Nephron progenitor cell (in vitro differentiated cells): Measurements from ENCODE around the gene PDCD1.

Experiments used
- DNase-seq: peaks from one replicate; pipeline ENCODE4 v3.0.0; 2021
- H3K27ac Mint-ChIP-seq: 2 replicates; pipeline ENCODE4 v1.8.0; 2021; ENCODE audit warnings: mild to moderate bottlenecking, moderate library complexity, mixed read lengths
- H3K27me3 Mint-ChIP-seq: 2 replicates; pipeline ENCODE4 v1.8.0; 2021; ENCODE audit warnings: mild to moderate bottlenecking, low read depth, mixed read lengths; ENCODE audit not compliant: poor library complexity
- H3K36me3 Mint-ChIP-seq: 2 replicates; pipeline ENCODE4 v1.8.0; 2021; ENCODE audit warnings: low read depth, mixed read lengths
- H3K4me1 Mint-ChIP-seq: 2 replicates; pipeline ENCODE4 v1.8.0; 2021; ENCODE audit warnings: mixed read lengths
- H3K4me3 Mint-ChIP-seq: 2 replicates; pipeline ENCODE4 v1.8.0; 2021; ENCODE audit warnings: mild to moderate bottlenecking, moderate library complexity, mixed read lengths
- H3K9me3 Mint-ChIP-seq: 2 replicates; pipeline ENCODE4 v1.8.0; 2021; ENCODE audit warnings: mild to moderate bottlenecking, moderate library complexity, mixed read lengths
- TF ChIP-seq, protein P1 (sequence below): fragments of 200-600 bp; sonication (generic); IDR thresholded peaks from 2 replicates; pipeline ENCODE4 v1.5.0; 2021; ENCODE audit warnings: antibody characterized with exemption

The PDCD1 gene

DNA sequence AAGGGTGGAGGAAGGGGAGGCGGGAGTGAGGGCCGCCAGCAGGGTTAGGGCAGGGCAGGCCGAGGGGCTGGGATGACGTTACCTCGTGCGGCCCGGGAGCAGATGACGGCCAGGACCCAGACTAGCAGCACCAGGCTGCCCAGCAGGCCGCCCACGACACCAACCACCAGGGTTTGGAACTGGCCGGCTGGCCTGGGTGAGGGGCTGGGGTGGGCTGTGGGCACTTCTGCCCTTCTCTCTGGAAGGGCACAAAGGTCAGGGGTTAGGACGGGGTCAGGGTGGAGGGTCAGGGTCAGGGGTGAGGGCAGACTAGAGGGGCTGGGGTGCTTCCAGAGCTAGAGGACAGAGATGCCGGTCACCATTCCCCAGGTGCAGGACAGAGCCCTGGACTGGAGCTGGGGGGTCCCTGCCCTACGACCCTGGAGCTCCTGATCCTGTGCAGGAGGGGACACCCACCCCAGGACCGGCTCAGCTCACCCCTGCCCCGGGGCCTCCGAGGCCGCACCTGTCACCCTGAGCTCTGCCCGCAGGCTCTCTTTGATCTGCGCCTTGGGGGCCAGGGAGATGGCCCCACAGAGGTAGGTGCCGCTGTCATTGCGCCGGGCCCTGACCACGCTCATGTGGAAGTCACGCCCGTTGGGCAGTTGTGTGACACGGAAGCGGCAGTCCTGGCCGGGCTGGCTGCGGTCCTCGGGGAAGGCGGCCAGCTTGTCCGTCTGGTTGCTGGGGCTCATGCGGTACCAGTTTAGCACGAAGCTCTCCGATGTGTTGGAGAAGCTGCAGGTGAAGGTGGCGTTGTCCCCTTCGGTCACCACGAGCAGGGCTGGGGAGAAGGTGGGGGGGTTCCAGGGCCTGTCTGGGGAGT lies 6.3 kb downstream of the PDCD1 start:
- TF ChIP-seq, protein P1, sequence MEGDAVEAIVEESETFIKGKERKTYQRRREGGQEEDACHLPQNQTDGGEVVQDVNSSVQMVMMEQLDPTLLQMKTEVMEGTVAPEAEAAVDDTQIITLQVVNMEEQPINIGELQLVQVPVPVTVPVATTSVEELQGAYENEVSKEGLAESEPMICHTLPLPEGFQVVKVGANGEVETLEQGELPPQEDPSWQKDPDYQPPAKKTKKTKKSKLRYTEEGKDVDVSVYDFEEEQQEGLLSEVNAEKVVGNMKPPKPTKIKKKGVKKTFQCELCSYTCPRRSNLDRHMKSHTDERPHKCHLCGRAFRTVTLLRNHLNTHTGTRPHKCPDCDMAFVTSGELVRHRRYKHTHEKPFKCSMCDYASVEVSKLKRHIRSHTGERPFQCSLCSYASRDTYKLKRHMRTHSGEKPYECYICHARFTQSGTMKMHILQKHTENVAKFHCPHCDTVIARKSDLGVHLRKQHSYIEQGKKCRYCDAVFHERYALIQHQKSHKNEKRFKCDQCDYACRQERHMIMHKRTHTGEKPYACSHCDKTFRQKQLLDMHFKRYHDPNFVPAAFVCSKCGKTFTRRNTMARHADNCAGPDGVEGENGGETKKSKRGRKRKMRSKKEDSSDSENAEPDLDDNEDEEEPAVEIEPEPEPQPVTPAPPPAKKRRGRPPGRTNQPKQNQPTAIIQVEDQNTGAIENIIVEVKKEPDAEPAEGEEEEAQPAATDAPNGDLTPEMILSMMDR, result no peak
- Mint-ChIP-seq H3K27me3 (peaks cover 5% of the 10 kb centered on the region), H3K36me3 (no peaks in the 10 kb centered on the region), H3K27ac (no peak overlapping the region), H3K9me3 (no peaks in the 10 kb centered on the region), H3K4me3 (no peak overlapping the region), H3K4me1 (peaks cover 23% of the 10 kb centered on the region)
- no peak for DNase-seq

DNA sequence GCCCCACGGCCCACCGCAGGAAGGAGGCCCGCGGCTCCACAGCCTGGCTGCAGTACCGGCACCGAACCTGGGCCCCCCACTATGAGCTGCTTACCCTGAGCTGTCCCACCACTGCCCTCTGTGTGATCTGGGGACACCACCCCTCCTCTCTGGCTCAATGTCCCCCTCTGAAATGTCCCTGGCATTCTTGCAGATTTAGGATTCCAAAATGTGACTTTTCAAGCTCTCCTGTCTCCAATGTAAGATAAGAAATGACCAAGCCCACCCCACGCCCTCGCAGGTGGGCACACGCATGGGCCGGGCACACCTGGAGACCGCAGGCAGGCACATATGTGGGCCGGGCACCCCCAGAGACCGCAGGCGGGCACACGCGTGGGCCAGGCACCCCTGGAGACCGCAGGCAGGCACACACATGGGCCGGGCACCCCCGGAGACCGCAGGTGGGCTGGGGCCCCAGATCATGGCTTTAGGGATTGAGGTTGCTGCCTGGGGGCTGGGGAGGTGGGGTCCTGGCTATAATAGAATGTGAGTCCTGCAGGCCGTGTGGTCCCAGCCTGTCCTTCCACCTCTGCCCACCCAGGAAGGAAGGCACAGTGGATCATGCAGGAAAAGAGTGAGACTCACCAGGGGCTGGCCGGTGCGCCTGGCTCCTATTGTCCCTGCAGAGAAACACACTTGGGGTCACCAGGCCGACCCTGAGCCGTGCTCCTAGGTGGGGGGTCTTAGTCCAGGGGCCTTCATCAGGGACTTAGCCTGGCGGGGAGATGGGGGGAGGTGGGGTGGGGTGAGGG lies 7.2 kb downstream of the PDCD1 start:
- TF ChIP-seq, protein P1, result no peak
- no peak overlapping the region for H3K4me3 Mint-ChIP-seq
- no peaks in the 10 kb centered on the region for H3K9me3 Mint-ChIP-seq
- H3K36me3 Mint-ChIP-seq, result no peaks in the 10 kb centered on the region
- DNase-seq, result no peak
- peaks cover 19% of the 10 kb centered on the region for H3K4me1 Mint-ChIP-seq
- no peak overlapping the region for H3K27ac Mint-ChIP-seq
- peaks cover 7% of the 10 kb centered on the region for H3K27me3 Mint-ChIP-seq

DNA sequence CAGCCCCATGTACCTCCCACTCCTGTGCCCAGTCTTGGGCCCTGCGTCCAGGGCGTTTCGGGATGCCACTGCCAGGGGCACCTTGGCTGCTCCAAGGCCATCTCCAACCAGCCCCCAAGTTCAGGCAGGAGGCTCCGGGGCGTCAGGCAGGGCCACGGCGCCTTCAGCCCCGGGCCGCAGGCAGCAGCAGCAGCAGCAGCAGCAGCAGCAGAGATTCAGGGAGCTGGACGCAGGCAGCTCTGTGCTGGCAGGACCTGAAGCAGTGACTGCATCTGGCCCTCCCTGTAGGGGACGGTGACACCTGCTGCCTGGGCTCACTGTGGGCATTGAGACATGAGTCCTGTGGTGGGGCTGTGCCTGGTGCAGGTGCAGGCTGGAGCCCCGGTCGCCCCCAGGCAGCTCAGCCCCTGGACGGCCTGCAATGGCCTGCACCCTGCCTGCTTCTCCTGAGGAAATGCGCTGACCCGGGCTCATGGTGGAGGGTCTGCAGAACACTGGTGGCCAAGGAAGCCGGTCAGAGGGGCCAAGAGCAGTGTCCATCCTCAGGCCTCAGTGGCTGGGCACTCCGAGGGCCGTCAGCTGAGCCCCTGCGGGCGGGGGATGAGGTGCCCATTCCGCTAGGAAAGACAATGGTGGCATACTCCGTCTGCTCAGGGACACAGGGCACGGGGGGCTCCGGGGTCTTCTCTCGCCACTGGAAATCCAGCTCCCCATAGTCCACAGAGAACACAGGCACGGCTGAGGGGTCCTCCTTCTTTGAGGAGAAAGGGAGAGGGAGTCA lies 8.0 kb downstream of the PDCD1 start:
- no peaks in the 10 kb centered on the region for H3K36me3 Mint-ChIP-seq
- TF ChIP-seq, protein P1, result no peak
- H3K27me3 Mint-ChIP-seq, result peaks cover 15% of the 10 kb centered on the region
- H3K4me1 Mint-ChIP-seq, result peaks cover 17% of the 10 kb centered on the region
- no peak overlapping the region for H3K4me3 Mint-ChIP-seq
- no peaks in the 10 kb centered on the region for H3K9me3 Mint-ChIP-seq
- DNase-seq, result no peak
- H3K27ac Mint-ChIP-seq, result no peak overlapping the region

DNA sequence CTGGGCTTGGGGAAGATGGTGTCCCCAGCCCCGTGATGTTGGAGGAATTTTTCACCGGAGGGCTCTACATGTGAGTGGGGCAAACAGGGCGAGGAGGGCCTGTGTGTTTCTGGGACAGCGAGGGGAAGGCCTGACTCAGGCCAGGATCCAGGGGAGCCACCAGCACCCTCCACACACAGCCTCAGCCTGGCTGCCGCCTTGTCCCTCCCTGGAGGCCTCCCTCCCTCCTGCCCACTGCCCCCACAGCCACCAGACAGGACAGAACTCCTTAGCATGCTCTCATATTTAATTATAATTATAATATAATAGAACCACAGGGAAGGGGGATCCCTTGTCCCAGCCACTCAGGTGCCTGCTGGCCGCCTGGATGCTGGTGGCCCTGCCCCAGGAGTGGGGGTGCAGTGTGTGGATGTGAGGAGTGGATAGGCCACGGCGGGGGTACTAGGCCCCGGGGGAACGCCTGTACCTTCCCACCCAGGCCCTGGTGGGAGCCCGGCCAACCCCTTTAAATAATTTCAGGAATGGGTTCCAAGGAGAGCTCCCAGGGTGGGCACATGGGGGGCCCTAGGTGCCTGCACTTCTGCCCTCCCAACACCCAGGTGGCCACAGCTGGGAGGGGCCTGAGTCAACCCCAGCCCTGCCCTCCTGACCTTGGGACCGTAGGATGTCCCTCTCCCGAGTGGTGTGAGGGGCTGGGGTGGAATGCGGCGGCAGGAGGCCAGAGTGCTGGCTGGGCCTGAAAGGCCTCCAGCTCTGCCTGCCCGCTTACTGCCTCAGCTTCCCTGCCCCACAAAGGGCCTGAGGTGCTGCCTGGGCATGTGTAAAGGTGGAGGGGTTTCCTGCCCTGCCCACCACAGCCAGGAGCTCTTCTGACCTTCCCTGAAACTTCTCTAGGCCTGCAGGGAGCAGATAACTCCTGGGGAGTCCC lies 8.8 kb downstream of the PDCD1 start:
- no peak for DNase-seq
- H3K27ac Mint-ChIP-seq, result no peak overlapping the region
- H3K9me3 Mint-ChIP-seq, result no peaks in the 10 kb centered on the region
- no peaks in the 10 kb centered on the region for H3K36me3 Mint-ChIP-seq
- H3K27me3 Mint-ChIP-seq, result peaks cover 24% of the 10 kb centered on the region
- H3K4me1 Mint-ChIP-seq, result peaks cover 20% of the 10 kb centered on the region
- TF ChIP-seq, protein P1, result no peak
- no peak overlapping the region for H3K4me3 Mint-ChIP-seq
